ENCODE measurements around the gene IGF1.

Gene IGF1

GRCh38 chr12:102401087-102401486 is 79.3 kb downstream of the IGF1 start:
- no peaks in the 10 kb centered on the region for H3K9me3 ChIP-seq (ENCODE audit: control insufficient read depth, insufficient read depth, low read length)
- no peaks in the 10 kb centered on the region; the same call in 1 of the 2 replicates for H3K9me2 ChIP-seq (replicated peaks; ENCODE audit: control insufficient read depth, low read length)
- no peak for TF ChIP-seq CTCF (IDR thresholded peaks at IDR 0.05; ENCODE audit: low read depth, low read length, poor library complexity, severe bottlenecking)
- no peak for TF ChIP-seq EZH2phosphoT487 (IDR thresholded peaks at IDR 0.05; ENCODE audit: borderline replicate concordance, low read length)
- H3K4me3 ChIP-seq (ENCODE audit: low read length): no peak overlapping the region
- no peaks in the 10 kb centered on the region for H3K27me3 ChIP-seq (ENCODE audit: control insufficient read depth, low read length)
- no peaks in the 10 kb centered on the region for H4K20me1 ChIP-seq (ENCODE audit: control insufficient read depth, insufficient read depth, low read depth, low read length)
- no peaks in the 10 kb centered on the region for H3K36me3 ChIP-seq (ENCODE audit: control insufficient read depth, low read length)
- H3K4me1 ChIP-seq (ENCODE audit: control insufficient read depth, low read length): no peaks in the 10 kb centered on the region
- no peak overlapping the region for H3K4me2 ChIP-seq (ENCODE audit: low read length)
- no peaks in the 10 kb centered on the region for H3K79me2 ChIP-seq (ENCODE audit: control insufficient read depth, low read length)
- no peak overlapping the region for H3K27ac ChIP-seq (ENCODE audit: low read depth, low read length)
- H3F3A ChIP-seq (ENCODE audit: control insufficient read depth, insufficient read depth): no peaks in the 10 kb centered on the region

GRCh38 chr12:102399653-102400052 is 80.7 kb downstream of the IGF1 start:
- Histone ChIP-seq H3K4me1 (ENCODE audit: control insufficient read depth, low read length) (no peaks in the 10 kb centered on the region), H3K4me3 (ENCODE audit: low read length) (no peak overlapping the region), H3K9me2 (replicated peaks; ENCODE audit: control insufficient read depth, low read length) (no peaks in the 10 kb centered on the region; the same call in 1 of the 2 replicates), H3F3A (ENCODE audit: control insufficient read depth, insufficient read depth) (no peaks in the 10 kb centered on the region), H3K27me3 (ENCODE audit: control insufficient read depth, low read length) (no peaks in the 10 kb centered on the region), H3K27ac (ENCODE audit: low read depth, low read length) (no peak overlapping the region), H3K9me3 (ENCODE audit: control insufficient read depth, insufficient read depth, low read length) (no peaks in the 10 kb centered on the region), H3K79me2 (ENCODE audit: control insufficient read depth, low read length) (no peaks in the 10 kb centered on the region), H4K20me1 (ENCODE audit: control insufficient read depth, insufficient read depth, low read depth, low read length) (no peaks in the 10 kb centered on the region), H3K36me3 (ENCODE audit: control insufficient read depth, low read length) (no peaks in the 10 kb centered on the region), H3K4me2 (ENCODE audit: low read length) (no peak overlapping the region)
- no peak for TF ChIP-seq CTCF (IDR thresholded peaks at IDR 0.05; ENCODE audit: low read depth, low read length, poor library complexity, severe bottlenecking)
- no peak for TF ChIP-seq EZH2phosphoT487 (IDR thresholded peaks at IDR 0.05; ENCODE audit: borderline replicate concordance, low read length)

- no peak overlapping the region for H3K27ac ChIP-seq (ENCODE audit: low read depth, low read length)
- no peaks in the 10 kb centered on the region; the same call in 1 of the 2 replicates for H3K9me2 ChIP-seq (replicated peaks; ENCODE audit: control insufficient read depth, low read length)
- TF ChIP-seq CTCF (IDR thresholded peaks at IDR 0.05; ENCODE audit: low read depth, low read length, poor library complexity, severe bottlenecking) (no peak), EZH2phosphoT487 (IDR thresholded peaks at IDR 0.05; ENCODE audit: borderline replicate concordance, low read length) (no peak)
- no peaks in the 10 kb centered on the region for H3K79me2 ChIP-seq (ENCODE audit: control insufficient read depth, low read length)
- no peaks in the 10 kb centered on the region for H3K4me1 ChIP-seq (ENCODE audit: control insufficient read depth, low read length)
- no peaks in the 10 kb centered on the region for H3K27me3 ChIP-seq (ENCODE audit: control insufficient read depth, low read length)
- no peaks in the 10 kb centered on the region for H4K20me1 ChIP-seq (ENCODE audit: control insufficient read depth, insufficient read depth, low read depth, low read length)
- no peaks in the 10 kb centered on the region for H3K36me3 ChIP-seq (ENCODE audit: control insufficient read depth, low read length)
- no peak overlapping the region for H3K4me2 ChIP-seq (ENCODE audit: low read length)
- no peaks in the 10 kb centered on the region for H3K9me3 ChIP-seq (ENCODE audit: control insufficient read depth, insufficient read depth, low read length)
- no peak overlapping the region for H3K4me3 ChIP-seq (ENCODE audit: low read length)
- no peaks in the 10 kb centered on the region for H3F3A ChIP-seq (ENCODE audit: control insufficient read depth, insufficient read depth)
These were observed 84.1 kb downstream of the IGF1 start for GRCh38 chr12:102396276-102396675.

Measured in DOHH2 (cell line).